ENCODE data around the gene COLEC11.

The COLEC11 gene

DNA sequence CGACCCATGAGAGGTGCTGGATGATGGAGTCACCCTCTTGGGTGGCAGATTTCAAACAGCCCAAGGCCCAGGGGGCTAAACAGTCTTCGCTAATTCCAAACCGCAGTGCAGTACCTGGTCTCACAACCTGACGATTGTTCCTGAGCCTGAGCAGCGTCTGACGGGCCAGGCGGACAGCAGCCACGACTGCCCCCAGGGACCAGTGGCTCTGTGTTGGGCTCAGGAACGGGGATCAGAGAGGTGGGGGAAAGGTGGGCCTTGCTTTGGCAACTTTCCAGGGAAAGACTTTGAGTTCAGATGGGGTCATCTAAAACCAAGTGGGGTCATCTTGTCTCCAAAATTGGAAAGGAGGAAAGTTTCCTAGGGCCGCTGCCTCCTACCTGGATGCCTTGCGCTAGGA lies 492 bp downstream of the COLEC11 start:
- TF ChIP-seq, protein P1, sequence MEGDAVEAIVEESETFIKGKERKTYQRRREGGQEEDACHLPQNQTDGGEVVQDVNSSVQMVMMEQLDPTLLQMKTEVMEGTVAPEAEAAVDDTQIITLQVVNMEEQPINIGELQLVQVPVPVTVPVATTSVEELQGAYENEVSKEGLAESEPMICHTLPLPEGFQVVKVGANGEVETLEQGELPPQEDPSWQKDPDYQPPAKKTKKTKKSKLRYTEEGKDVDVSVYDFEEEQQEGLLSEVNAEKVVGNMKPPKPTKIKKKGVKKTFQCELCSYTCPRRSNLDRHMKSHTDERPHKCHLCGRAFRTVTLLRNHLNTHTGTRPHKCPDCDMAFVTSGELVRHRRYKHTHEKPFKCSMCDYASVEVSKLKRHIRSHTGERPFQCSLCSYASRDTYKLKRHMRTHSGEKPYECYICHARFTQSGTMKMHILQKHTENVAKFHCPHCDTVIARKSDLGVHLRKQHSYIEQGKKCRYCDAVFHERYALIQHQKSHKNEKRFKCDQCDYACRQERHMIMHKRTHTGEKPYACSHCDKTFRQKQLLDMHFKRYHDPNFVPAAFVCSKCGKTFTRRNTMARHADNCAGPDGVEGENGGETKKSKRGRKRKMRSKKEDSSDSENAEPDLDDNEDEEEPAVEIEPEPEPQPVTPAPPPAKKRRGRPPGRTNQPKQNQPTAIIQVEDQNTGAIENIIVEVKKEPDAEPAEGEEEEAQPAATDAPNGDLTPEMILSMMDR (IDR thresholded peaks at IDR 0.05; ENCODE audit: low read depth, low read length, missing control alignments): no peak

DNA sequence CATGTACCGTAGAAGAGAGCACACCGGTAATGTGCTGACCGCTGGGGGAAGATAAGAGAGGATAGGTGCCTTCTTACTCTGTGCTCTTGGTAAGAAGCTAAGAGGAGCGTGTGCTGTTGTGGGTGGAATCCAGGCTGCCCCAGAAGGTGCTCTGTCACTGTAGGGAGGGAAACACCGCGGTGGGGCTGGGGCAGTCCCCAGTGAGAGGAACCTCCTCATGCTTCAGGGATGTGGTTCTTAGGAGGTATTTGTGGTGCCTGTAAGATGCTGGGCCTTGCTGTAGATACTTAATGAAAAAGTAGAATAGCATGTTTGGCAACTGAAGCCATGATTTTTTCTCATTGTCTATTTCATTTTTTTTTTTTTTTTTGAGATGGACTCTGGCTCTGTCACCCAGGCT lies 1.1 kb downstream of the COLEC11 start:
- no peak overlapping the region for H3K4me3 ChIP-seq (replicated peaks; ENCODE audit: low read depth, low read length)
- no peak for DNase-seq (ENCODE audit: extremely low read depth, low read depth)
- TF ChIP-seq, protein P1 (IDR thresholded peaks at IDR 0.05; ENCODE audit: low read depth, low read length, missing control alignments): no peak

More for the DNA sequence above, 492 bp downstream of the COLEC11 start:
- DNase-seq (ENCODE audit: extremely low read depth, low read depth): no peak
- no peak overlapping the region for H3K4me3 ChIP-seq (replicated peaks; ENCODE audit: low read depth, low read length)

DNA sequence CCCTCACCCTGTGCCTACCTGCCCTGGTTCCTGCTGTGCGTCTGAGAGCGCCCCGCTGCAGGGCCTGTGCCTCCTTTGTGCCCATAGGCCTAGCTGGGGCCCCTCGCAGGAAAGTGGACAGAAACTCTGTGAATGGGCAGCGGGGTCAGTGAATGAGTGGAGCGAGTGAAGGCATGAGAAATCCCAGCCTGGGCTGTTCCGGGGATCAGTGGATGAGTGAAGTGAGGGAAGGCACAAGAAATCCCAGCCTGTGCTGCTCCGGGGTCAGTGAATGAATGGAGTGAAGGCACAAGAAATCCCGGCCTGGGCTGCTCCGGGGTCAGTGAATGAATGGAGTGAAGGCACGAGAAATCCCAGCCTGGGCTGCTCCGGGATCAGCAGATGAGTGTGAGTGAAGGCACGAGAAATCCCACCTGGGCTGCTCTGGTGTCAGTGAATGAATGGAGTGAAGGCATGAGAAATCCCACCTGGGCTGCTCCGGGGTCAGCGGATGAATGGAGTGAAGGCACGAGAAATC lies 2.0 kb downstream of the COLEC11 start:
- TF ChIP-seq, protein P1 (IDR thresholded peaks at IDR 0.05; ENCODE audit: low read depth, low read length, missing control alignments): no peak
- no peak for DNase-seq (ENCODE audit: extremely low read depth, low read depth)

DNA sequence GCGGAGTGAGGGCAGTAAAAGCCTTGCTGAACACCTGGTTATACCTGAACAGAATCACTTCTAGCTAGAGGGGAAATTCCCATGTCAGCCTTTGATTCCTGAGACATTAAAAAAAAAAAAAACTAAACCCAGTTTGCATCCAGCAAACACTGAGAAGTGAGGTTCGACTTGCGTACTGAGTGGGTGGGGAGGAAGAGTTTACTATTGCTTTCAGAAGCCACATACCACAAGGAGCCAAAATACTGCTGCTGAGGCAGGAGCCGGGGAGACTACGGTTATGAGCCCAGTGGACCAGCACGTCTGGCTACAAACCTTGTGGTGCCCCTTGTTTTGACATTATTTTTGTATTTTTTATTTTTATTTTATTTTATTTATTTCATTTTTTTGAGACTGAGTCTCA lies 2.7 kb downstream of the COLEC11 start:
- DNase-seq (ENCODE audit: extremely low read depth, low read depth): no peak
- no peak overlapping the region for H3K4me3 ChIP-seq (replicated peaks; ENCODE audit: low read depth, low read length)
- TF ChIP-seq, protein P1 (IDR thresholded peaks at IDR 0.05; ENCODE audit: low read depth, low read length, missing control alignments): no peak

More for the DNA sequence above, 2.0 kb downstream of the COLEC11 start:
- H3K4me3 ChIP-seq (replicated peaks; ENCODE audit: low read depth, low read length): no peak overlapping the region

DNA sequence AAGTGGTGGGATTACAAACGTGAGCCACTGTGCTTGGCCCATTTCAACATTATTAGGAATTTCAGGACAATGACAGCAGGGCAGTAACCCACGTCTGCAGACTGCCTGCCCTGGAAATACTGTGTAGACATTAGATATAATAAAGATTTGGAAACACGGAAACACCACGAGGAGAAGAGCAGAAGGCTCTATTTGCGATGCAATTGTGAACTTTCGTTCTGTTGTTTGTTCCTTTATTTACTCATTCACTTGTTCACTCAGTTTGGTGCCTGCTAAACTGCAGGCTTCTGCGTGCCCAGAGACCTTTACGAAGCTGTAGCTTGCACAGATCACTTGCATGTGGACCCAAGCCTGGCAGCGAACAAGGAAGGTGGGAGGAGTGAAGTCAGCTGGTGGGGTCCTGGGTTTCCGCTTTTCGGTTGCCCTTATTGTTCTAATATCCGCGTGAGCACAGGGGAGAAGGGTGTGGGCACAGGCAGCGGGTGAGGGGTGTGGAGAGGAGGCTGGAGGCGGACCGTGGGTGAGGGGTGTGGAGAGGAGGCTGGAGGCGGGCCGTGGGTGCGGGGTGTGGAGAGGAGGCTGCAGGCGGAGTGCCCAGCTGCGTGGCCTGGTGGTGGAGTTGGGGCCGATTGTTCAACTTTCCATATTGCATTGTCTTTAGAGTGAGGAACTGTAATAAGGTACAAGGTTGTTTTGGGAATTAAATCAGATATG lies 3.4 kb downstream of the COLEC11 start:
- DNase-seq (ENCODE audit: extremely low read depth, low read depth): no peak
- H3K4me3 ChIP-seq (replicated peaks; ENCODE audit: low read depth, low read length): no peak overlapping the region
- TF ChIP-seq, protein P1 (IDR thresholded peaks at IDR 0.05; ENCODE audit: low read depth, low read length, missing control alignments): no peak

DNA sequence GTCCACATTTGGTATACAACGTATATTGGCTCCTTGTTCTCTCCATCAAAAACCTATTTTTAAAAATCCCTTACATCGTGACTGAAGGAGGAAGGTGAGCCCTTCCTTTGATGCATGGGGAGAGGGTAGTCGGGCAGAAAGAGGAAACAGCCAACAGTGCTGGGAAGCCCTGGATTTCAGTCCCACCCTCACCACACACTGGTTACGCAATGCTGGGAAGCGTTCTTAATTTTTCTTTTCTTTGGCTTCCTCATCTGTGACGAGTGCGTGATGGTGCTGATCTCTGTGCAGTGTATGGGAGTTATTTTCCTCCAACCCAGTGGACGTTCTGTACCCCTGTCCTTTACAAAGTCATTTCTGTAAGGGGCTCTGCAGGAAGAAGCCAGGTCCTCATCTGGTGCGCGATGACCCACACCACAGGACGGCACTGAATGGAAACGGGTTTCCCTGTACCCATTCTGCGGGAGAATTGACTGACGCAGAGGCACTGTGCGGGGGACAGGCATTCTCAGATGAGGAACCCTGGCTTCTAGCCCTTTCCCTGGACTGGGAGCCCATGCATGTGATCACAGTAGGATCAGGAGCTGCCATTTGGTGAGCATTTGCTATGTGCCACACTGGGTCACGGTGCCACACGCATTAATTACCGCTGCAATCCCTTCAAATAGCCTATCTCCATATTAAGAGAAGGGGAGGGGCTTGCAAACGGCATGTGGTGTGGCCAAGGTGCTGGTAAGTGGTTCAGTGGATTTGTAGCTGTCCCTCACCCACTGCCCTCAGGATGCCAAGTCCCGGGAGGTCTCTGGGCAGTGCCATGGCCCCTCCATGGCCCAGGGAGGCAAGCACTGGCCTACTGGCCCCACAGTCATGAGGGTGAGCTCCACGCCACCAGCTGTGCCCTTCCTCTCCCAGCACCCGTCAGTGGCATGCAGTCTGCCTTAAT lies 4.3 kb downstream of the COLEC11 start:
- no peak overlapping the region for H3K4me3 ChIP-seq (replicated peaks; ENCODE audit: low read depth, low read length)
- no peak for DNase-seq (ENCODE audit: extremely low read depth, low read depth)
- TF ChIP-seq, protein P1 (IDR thresholded peaks at IDR 0.05; ENCODE audit: low read depth, low read length, missing control alignments): no peak
